HEK293 (cell line): ENCODE measurements around the gene WNT9B.

Source experiments
- CTCF ChIA-PET: fragments of 350-600 bp; formaldehyde crosslinking; extraction: SDS; loops from one replicate; lab custom pipeline; 2021; ENCODE audit warnings: antibody characterized with exemption; lab: Yijun Ruan, JAX
- POLR2A ChIA-PET: fragments of 300-600 bp; formaldehyde crosslinking; extraction: SDS; loops from one replicate; lab custom pipeline; 2020; ENCODE audit warnings: antibody characterized with exemption, inconsistent platforms; lab: Yijun Ruan, JAX
- H3K27ac ChIP-seq: fragments of 200-500 bp; sonication (Bioruptor generic); 2 replicates; pipeline ENCODE4 v1.5.1; 2014; ENCODE audit warnings: low read depth, low read length, control low read depth, inconsistent platforms; ENCODE audit errors: extremely low read depth
- H3K36me3 ChIP-seq, 2 experiments: fragments of 200-500 bp in 1 of 2; sonication (Bioruptor generic) in 1 of 2; 1 replicate in 1 of 2; 2 replicates in 1 of 2; pipeline ENCODE4 v1.5.1; 2014 to 2017; ENCODE audit warnings: inconsistent platforms in 2 of 2, low read length in 2 of 2; ENCODE audit not compliant: control insufficient read depth in 2 of 2, insufficient read depth in 1 of 2
- H3K4me1 ChIP-seq: fragments of 200-500 bp; sonication (Bioruptor generic); 2 replicates; pipeline ENCODE4 v1.5.1; 2014; ENCODE audit warnings: mild to moderate bottlenecking, low read length, inconsistent platforms; ENCODE audit not compliant: control insufficient read depth, insufficient read depth
- H3K4me3 ChIP-seq: 2 replicates; pipeline ENCODE4 v1.5.1; 2011; ENCODE audit warnings: low read depth, mild to moderate bottlenecking, control low read depth, low read length, moderate library complexity
- H3K9me3 ChIP-seq: fragments of 200-500 bp; sonication (Bioruptor generic); 2 replicates; pipeline ENCODE4 v1.5.1; 2014; ENCODE audit warnings: low read depth, low read length, inconsistent platforms; ENCODE audit not compliant: control insufficient read depth, insufficient read depth
- RBAK ChIP-seq: fragments of 450-650 bp; formaldehyde crosslinking; IDR thresholded peaks from 2 replicates; pipeline ENCODE4 v1.5.1; 2016; ENCODE audit warnings: missing biosample characterization, missing genetic modification characterization
- SCRT1 ChIP-seq: fragments of 450-650 bp; formaldehyde crosslinking; IDR thresholded peaks from 2 replicates; pipeline ENCODE4 v1.5.1; 2016; ENCODE audit warnings: missing biosample characterization, missing genetic modification characterization, borderline replicate concordance
- TSHZ1 ChIP-seq: fragments of 450-650 bp; formaldehyde crosslinking; IDR thresholded peaks from 2 replicates; pipeline ENCODE4 v1.5.1; 2016; ENCODE audit warnings: missing biosample characterization, missing genetic modification characterization, borderline replicate concordance
- WT1 ChIP-seq: fragments of 450-650 bp; formaldehyde crosslinking; IDR thresholded peaks from 2 replicates; pipeline ENCODE4 v1.5.1; 2016; ENCODE audit warnings: missing biosample characterization, missing genetic modification characterization
- ZBTB10 ChIP-seq: fragments of 450-650 bp; formaldehyde crosslinking; IDR thresholded peaks from 2 replicates; pipeline ENCODE4 v1.5.1; 2016; ENCODE audit warnings: missing biosample characterization, missing genetic modification characterization
- ZNF10 ChIP-seq: fragments of 450-650 bp; formaldehyde crosslinking; IDR thresholded peaks from 2 replicates; pipeline ENCODE4 v1.5.1; 2017; ENCODE audit warnings: missing biosample characterization, missing genetic modification characterization
- ZNF19 ChIP-seq: fragments of 450-650 bp; formaldehyde crosslinking; IDR thresholded peaks from 2 replicates; pipeline ENCODE4; 2016; ENCODE audit warnings: missing biosample characterization, missing genetic modification characterization, low read depth
- ZNF292 ChIP-seq: fragments of 450-650 bp; formaldehyde crosslinking; IDR thresholded peaks from 2 replicates; pipeline ENCODE4 v1.5.1; 2016; ENCODE audit warnings: low read depth, missing biosample characterization, missing genetic modification characterization, borderline replicate concordance
- ZNF302 ChIP-seq: fragments of 450-650 bp; formaldehyde crosslinking; IDR thresholded peaks from 2 replicates; pipeline ENCODE4 v1.5.1; 2016; ENCODE audit warnings: missing biosample characterization, missing genetic modification characterization, low read depth
- ZNF350 ChIP-seq: fragments of 450-650 bp; formaldehyde crosslinking; IDR thresholded peaks from 2 replicates; pipeline ENCODE4 v1.5.0; 2017; ENCODE audit warnings: missing biosample characterization, mild to moderate bottlenecking, missing genetic modification characterization
- ZNF366 ChIP-seq: fragments of 450-650 bp; formaldehyde crosslinking; conservative IDR thresholded peaks from 2 replicates; pipeline ENCODE4 v1.5.1; 2016; ENCODE audit warnings: missing biosample characterization, missing genetic modification characterization
- ZNF48 ChIP-seq: fragments of 450-650 bp; formaldehyde crosslinking; IDR thresholded peaks from 2 replicates; pipeline ENCODE4 v1.5.1; 2016; ENCODE audit warnings: missing biosample characterization, missing genetic modification characterization
- ZNF548 ChIP-seq: fragments of 450-650 bp; formaldehyde crosslinking; IDR thresholded peaks from 2 replicates; pipeline ENCODE4 v1.5.1; 2016; ENCODE audit warnings: missing biosample characterization, missing genetic modification characterization
- ZNF555 ChIP-seq: fragments of 450-650 bp; formaldehyde crosslinking; conservative IDR thresholded peaks from 2 replicates; pipeline ENCODE4 v1.5.1; 2017; ENCODE audit warnings: missing biosample characterization, mild to moderate bottlenecking, missing genetic modification characterization, inconsistent platforms
- ZNF558 ChIP-seq: fragments of 450-650 bp; formaldehyde crosslinking; IDR thresholded peaks from 2 replicates; pipeline ENCODE4 v1.5.1; 2016; ENCODE audit warnings: missing biosample characterization, missing genetic modification characterization
- ZNF561 ChIP-seq: fragments of 450-650 bp; IDR thresholded peaks from 2 replicates; pipeline ENCODE4 v1.5.1; 2018; ENCODE audit warnings: missing biosample characterization, missing genetic modification characterization, borderline replicate concordance
- ZNF596 ChIP-seq: fragments of 450-650 bp; IDR thresholded peaks from 2 replicates; pipeline ENCODE4 v1.5.0; 2018; ENCODE audit warnings: missing biosample characterization, mild to moderate bottlenecking, missing genetic modification characterization, moderate library complexity
- ZNF600 ChIP-seq: fragments of 450-650 bp; formaldehyde crosslinking; IDR thresholded peaks from 2 replicates; pipeline ENCODE4 v1.5.1; 2016; ENCODE audit warnings: missing biosample characterization, missing genetic modification characterization
- ZNF704 ChIP-seq: fragments of 450-650 bp; formaldehyde crosslinking; IDR thresholded peaks from 2 replicates; pipeline ENCODE4 v1.5.1; 2016; ENCODE audit warnings: missing biosample characterization, missing genetic modification characterization
- ZNF707 ChIP-seq: fragments of 450-650 bp; formaldehyde crosslinking; IDR thresholded peaks from 2 replicates; pipeline ENCODE4 v1.5.1; 2016; ENCODE audit warnings: missing biosample characterization, missing genetic modification characterization
- ZNF768 ChIP-seq: fragments of 450-650 bp; formaldehyde crosslinking; IDR thresholded peaks from 2 replicates; pipeline ENCODE4 v1.5.1; 2018; ENCODE audit warnings: missing biosample characterization, mild to moderate bottlenecking, missing genetic modification characterization
- TF ChIP-seq, protein P1 (sequence below): fragments of 450-650 bp; formaldehyde crosslinking; IDR thresholded peaks from 2 replicates; pipeline ENCODE4 v1.5.1; 2016; ENCODE audit warnings: missing biosample characterization, missing genetic modification characterization

Gene WNT9B

DNA sequence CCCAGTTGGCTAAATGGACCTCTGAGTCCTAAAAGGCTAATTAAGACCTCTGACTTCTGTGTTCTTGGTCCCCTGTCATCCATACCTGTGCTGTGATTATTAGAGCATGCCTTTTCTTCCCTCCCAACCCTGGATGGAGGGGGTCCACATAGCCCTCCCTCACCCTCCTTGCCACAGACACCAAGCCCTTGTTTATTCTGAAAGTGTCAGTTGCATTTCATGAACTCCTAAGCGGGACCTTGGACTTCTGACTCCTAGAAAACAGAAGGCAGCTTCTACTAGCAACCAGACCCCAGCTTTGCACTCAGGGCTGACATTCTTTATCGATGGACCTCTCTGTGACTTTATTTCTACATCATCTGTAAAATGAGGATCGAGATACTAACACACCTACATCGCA, 38.1 kb downstream of the WNT9B start:
- no peak for TF ChIP-seq ZNF292 (tag by site-specific recombination)
- TF ChIP-seq ZNF555 (tag by site-specific recombination), result no peak
- TF ChIP-seq ZNF707 (tag by site-specific recombination), result no peak
- TF ChIP-seq ZNF302 (tag by site-specific recombination), result no peak
- TF ChIP-seq ZNF548 (tag by site-specific recombination), result no peak
- TF ChIP-seq ZNF704 (tag by site-specific recombination), result no peak
- no peak for TF ChIP-seq ZNF768 (tag by site-specific recombination)
- TF ChIP-seq ZNF350 (tag by site-specific recombination), result no peak
- H3K9me3 ChIP-seq, result no peaks in the 10 kb centered on the region
- H3K4me3 ChIP-seq, result no peak overlapping the region
- ChIA-PET POLR2A (no interaction called here), CTCF (interaction anchor here (1.4 kb wide), 1 partner anchor 46 kb away, joined by 4 read pairs; no protein-coding TSS in a partner anchor)
- no peaks in the 10 kb centered on the region for H3K36me3 ChIP-seq
- H3K4me1 ChIP-seq, result no peaks in the 10 kb centered on the region
- H3K27ac ChIP-seq, result no peak overlapping the region

DNA sequence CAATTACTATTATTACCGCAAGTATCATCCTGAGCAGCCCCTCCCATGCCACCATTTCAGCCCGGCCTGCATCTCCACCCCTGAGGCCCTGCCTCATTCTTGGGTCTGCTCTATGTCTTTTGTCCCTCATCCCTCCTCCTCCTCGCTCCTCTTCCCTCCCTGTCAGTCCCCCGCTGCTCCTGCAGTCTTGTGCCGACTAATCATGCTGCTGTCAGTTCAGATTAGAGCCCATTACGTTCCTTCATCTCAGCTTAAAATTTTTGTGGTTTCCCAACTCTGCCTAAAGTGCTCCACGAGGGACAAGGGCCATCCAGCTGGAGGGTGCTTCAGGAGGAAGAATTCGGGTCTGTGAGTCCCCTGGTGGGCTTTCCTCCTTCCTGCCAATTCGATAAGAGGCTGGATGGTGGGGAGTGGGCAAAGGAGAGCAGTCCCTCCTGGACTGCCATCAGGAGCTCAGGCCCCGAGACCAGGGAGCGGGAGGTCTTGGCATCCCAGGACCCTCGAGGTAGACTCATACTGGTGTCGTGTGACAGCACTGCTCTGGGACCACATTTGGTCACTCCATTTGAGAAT, 38.7 kb downstream of the WNT9B start:
- POLR2A ChIA-PET, result no interaction called here
- Histone ChIP-seq H3K4me3 (no peak overlapping the region), H3K4me1 (no peaks in the 10 kb centered on the region)
- TF ChIP-seq ZBTB10 (tag by site-specific recombination) (no peak), WT1 (no peak), ZNF558 (tag by site-specific recombination) (no peak), ZNF561 (tag by site-specific recombination) (no peak)
- TF ChIP-seq, all 188 proteins: peak for 0
- CTCF ChIA-PET, result interaction anchor here (0.7 to 1.0 kb wide), 2 partner anchors 53 to 446 kb away, joined by 3 read pairs; no protein-coding TSS in a partner anchor
- H3K36me3 ChIP-seq, result no peaks in the 10 kb centered on the region
- no peaks in the 10 kb centered on the region for H3K9me3 ChIP-seq
- no peak overlapping the region for H3K27ac ChIP-seq

DNA sequence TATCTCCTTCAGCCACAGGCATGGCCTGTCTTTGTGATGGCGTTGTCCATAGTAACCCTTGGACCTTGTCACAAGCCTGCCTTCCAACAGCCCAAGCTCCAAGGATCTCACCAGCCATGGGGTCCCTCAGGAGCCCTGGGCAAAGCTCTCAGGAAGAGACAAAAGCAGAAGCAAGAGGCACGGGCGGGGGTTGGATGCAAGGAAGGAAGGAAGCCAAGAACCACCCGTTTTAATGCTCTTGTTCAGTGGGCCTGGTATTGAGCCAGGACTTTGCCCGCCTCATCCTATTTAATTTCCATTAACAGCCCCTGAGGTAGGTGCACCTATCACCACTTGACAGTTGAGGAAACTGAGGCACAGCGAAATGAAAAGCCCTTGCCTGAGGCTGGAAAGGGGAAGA, 39.3 kb downstream of the WNT9B start:
- Histone ChIP-seq H3K36me3 (no peaks in the 10 kb centered on the region), H3K4me1 (no peaks in the 10 kb centered on the region), H3K9me3 (no peaks in the 10 kb centered on the region), H3K4me3 (no peak overlapping the region), H3K27ac (no peak overlapping the region)
- ChIA-PET POLR2A (no interaction called here), CTCF (interaction anchor here (0.7 to 1.0 kb wide), 2 partner anchors 52 to 446 kb away, joined by 3 read pairs; no protein-coding TSS in a partner anchor)
- TF ChIP-seq ZNF350 (tag by site-specific recombination) (no peak), ZNF596 (no peak), ZNF366 (tag by site-specific recombination) (no peak), ZNF19 (tag by site-specific recombination) (no peak), ZNF10 (tag by site-specific recombination) (no peak), ZNF48 (tag by site-specific recombination) (no peak), TSHZ1 (tag by site-specific recombination) (no peak), RBAK (tag by site-specific recombination) (no peak), SCRT1 (tag by site-specific recombination) (no peak), ZNF600 (tag by site-specific recombination) (no peak)
- TF ChIP-seq, protein P1, sequence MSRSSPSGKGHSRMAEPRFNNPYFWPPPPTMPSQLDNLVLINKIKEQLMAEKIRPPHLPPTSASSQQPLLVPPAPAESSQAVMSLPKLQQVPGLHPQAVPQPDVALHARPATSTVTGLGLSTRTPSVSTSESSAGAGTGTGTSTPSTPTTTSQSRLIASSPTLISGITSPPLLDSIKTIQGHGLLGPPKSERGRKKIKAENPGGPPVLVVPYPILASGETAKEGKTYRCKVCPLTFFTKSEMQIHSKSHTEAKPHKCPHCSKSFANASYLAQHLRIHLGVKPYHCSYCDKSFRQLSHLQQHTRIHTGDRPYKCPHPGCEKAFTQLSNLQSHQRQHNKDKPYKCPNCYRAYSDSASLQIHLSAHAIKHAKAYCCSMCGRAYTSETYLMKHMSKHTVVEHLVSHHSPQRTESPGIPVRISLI (tag by site-specific recombination), result no peak
